ENCODE measurements around the gene RHOBTB1.

RHOBTB1 gene

DNA sequence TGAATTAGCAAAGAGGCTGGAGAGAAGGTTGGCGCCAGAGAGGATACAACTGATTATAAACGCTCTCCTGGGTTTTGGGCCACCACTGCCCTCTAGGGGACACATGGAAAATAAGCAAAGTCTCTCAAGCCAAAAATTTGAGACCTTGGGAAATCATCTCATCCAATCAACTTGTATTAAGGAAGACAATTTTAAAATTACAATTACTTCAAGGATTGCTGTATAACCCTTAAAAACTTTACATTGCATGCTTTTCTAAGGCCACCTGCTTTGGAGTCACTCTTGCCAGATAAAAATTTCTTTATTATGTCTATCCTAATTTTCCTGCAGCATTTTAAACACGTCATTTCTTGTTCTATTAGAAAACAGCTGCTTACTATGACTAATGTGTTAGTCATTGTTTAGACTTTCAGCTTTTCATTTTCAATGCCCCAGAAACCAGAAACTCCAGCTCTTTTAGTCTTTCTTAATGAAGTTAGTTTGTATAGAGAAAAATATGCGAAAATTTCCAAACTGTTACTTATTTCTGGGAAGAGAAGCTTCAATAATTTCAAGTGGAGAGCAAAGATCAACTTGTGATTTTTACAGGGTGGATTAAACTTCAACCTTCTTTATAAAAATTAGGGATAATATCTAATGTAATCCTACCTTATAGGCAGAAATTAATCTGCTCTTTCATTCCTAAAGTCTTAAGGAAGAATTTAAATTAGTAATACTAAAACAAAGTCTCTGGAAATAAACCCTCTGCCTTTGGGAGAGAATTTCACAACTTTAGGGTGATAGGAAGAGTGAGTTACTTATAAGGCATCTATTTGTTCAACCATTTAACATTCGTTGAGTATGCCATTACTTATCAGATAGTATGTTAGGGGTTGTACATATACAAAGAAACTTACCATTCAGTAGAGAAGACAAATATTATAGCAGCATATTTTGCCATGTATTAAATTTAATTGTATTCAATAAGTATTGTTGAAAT, 20.6 kb upstream of the RHOBTB1 start:
- DNase-seq = peak; percentile 33 to 43

DNA sequence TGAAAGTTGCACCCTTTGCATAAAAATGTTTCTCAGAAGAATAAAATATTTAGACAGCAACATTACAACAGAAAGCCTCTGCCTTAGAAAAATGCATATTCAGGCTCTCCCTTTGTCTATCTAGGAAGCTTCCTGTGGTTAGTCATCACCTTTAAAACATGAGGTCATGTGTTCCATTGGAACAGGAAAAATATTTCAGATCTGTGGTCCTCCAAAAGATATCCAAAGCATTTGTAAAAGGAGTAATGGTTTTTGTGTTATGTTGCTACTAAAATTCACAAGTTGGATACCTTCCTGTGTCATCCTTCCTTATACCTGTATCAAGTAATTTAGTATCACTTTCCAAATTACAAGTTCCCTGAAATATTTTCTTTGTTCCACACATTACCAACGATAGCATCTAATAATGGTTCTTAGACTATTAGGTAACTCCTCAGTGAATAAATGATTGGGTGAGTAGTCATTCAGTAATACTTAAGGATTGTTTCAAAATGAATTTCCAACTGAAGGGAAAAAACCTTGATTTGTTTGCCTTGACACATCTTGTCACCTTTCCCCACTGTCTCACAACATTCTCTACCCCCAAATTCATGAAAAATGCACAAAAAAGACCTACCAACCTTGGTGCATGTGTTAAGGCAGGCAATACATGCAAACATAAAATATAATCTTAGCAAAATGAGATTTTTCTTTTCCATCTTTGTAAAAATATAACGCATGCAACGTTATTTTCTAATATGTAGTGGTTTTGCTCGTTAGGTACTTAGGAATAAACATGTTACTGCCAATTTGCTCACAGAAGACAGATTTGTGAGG, 19.7 kb upstream of the RHOBTB1 start:
- DNase-seq = no peak

DNA sequence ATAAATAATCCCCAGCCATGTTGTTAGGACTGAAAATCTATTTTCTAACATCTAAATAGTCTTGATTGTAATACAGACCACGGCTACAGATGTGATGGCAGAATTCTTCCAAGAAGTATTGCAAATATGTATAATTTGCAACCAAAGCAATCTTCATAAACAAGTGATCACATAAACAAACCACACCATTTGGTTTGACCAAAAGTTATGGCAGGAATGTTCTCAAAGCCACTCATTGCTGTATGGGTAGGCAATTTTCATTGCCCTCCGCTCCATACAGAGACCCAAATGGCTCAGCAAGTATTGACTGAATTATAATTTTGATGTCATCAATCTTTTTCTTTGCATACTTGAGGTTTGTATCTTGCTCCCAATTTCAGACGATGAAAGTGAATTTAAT, 19.0 kb upstream of the RHOBTB1 start:
- no peak for DNase-seq

DNA sequence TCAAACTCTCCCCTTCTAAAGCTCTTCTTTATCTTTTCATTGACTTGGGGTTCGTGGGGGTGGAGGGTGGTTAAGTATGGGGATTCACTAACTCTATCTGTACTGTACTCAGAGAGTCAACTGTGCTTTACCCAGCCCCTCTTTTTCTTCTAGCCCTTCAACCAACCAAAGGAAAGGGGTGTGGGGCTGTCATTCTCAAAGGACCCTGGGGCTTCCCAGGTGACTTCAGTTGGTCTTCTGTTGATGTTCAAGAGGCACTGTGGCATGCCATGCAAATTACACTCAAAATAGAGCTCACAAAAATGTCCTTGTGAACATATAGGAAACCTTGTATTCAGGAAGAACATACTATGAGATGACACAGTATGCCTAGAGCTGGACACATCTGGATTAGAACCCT, 16.9 kb upstream of the RHOBTB1 start:
- DNase-seq = peak in 1 of 2 donors; percentile 20

DNA sequence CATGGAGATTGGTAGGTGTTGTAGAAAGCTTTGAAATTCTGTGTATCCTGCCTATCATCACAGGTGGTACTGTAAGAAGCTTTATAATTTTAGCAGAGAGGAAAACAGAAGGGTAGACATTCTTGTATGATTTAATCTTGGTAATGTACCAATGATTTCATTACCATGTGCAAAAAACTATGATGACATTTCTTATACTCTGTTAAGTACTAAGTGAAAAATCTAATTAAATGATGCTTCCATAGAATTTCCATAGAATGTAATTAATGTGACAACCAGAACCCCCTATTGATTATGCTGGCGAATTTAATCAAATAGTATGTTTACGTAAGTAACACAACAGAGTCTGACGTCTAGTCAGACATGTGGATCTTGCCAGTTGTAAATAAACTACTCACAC, 16.0 kb upstream of the RHOBTB1 start:
- DNase-seq = no peak

DNA sequence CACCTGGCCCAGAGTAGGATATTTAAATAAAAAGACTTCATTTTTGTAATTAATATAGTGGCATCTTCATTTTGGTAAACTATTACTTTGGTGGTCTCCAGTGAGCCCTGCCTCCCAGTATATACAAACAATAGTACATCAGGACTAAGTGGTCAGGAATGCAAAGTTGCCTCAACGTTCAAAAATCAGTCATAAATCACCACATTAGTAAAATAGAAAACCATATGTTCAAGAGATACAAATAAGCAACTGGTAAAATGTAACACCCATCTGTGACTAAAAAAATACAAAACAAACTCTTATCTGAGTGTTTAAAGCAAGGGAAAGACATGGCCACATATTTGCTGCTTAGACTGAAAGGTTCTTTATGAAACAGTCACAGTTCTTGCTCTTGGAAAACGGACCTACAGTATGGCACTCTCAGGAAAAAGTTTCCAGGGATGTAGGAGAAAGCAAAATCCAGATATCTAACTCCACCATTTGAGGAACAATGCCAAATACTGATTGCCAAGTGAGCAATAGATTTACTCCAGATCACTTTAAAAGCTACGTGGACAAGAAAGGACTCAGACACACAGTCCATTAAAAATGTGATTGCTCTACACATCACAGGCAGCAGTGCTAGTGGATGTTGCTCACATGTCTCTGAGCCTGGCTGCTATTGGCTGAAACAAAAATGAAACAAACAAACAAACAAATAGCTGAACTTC, 15.1 kb upstream of the RHOBTB1 start:
- no peak for DNase-seq

DNA sequence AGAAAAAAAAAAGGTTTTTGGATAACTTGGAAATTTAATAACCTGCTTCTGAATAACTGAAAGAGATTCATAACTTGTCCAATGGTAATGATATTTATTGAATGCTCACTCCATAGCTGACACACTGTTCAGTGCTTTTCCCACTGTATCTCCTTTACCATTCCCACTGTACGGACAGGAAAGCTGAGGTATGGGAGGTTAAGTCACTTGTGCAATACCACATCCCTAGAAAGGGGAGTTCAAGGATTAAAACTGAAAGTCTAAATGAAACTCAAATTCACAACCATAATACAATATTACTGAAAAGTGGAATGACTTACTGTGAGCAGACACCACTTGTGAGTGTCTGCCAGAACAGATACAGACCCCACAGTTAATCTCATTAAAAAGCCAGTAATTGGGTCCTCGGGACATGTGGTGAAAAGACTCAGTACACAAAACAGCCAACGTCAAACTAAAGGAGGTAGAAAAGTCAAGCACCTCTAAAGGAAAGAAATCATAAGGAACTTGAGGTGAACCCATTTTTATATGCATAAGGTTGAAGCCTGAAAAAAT, 13.8 kb upstream of the RHOBTB1 start:
- no peak for DNase-seq

DNA sequence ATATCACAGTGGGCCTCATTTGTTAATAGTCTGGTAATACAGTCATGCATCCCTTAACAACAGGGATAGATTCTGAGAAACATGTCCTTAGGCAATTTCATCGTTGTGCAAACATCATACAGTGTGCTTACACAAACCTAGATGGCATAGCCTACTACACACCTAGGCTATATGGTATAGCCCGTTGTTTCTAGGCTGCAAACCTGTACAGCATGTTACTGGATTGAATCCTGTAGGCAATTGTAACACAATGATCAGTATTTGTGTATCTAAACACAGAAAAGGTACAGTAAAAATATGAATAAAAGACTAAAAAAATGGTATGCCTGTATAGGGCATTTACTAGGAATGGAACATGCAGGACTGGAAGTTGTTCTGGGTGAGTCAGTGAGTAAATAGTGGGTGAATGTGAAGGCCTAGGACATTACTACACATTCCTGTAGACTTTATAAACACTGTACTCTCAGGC, 12.0 kb upstream of the RHOBTB1 start:
- no peak for DNase-seq

DNA sequence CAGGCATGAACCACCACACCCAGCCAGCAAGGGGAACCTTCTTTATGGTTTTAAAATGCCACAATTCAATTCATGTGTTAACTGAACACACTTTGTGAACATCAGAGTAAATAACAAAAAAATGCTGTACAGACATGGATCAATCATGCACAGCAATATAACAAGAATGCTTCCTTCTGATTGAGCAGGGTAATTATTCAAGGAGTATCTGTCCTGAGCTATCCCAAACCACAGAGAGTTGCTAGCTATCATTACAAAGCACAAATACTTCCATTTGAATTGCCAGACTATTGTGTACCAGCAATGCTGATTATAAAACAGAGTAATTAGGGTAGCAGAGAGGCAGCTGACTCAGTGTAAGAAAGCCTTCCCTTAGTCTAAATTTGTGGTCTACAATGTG, 11.3 kb upstream of the RHOBTB1 start:
- no peak for DNase-seq

DNA sequence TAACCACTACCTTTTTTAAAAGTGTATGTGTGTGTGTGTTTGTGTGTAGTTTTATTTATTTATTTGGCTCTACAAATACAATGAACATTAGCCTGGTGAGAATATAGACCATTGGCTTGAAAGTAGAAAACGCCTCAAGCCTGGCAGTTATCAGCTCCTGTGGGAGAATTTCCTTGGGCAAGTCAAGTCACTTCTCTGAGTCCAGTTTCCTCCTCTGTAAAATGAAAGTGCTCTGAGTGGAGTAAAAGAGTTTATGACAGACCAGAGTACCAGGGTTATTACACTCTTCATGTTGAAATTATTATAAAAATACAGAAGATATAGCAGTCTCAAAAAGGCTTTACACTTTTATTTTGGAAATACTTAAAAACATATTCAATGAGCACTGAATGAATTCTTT, 10.1 kb upstream of the RHOBTB1 start:
- no peak for DNase-seq

DNA sequence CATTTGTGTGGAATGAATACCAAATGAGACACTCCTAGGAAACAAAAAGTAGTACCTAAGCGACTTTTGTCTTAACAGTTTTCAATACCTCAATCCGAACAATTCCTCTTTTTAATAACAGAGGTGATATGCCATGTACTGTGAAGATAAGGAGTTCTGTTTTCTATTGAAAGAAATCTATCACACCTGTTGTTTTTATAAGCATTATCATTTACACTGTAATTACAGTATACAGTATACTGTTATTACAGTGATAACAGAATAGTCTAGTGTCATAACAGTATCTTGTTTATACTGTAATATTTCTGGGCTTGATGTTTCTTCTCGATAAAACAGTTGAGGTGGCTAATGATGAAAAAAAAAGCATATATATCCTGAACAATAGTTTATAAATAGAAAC, 9.4 kb upstream of the RHOBTB1 start:
- DNase-seq = no peak

DNA sequence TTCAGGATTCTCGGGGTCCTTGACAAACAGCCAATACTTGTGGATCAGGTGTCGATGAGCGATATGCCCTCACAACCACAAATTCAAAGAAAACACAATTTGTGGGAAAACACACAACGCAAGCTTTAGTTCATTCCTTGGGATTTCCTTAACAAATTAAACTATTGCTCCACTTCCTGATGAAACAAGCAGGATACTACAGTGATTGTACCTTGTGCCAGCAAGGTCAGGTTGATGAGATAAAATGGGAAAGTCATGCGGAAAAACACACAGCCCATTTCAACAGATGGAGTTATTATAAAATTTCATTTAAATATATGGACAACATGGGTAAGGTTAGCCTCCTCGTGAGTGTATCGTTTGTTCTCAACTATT, 8.8 kb upstream of the RHOBTB1 start:
- no peak for DNase-seq

DNA sequence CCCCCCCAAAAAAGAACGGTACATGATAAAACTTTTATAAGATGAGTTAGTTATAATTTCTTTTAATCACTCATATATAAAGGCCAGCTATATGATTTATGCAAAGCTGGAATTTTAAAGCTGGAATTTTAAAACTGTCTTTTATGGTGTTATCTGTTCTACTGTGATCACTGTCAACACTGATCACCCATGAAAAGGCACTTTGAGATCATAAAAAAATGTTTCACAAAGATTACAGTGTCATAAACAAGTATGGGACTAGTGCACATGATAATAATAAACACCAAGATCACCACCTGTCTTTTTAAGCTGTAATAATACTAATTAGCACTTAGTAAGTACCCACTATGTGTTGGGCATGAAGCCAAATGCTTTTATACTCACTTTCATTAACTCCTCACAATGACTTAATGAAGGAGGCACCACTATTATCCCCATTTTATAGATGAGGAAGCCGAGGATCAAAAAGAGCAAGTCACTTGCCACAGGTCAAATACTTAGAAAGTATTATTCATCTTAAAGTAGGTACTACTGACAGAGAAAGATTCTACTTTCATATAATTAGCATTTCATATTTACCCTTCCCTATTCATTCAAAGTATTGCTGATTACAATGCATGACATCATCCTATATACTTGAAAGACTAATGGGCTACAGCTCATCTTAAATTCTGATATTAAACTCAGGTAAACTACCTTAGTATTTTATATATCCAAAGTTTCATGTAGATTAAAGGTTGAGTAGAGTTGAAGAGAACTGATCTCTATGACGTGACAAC, 8.3 kb upstream of the RHOBTB1 start:
- no peak for DNase-seq

DNA sequence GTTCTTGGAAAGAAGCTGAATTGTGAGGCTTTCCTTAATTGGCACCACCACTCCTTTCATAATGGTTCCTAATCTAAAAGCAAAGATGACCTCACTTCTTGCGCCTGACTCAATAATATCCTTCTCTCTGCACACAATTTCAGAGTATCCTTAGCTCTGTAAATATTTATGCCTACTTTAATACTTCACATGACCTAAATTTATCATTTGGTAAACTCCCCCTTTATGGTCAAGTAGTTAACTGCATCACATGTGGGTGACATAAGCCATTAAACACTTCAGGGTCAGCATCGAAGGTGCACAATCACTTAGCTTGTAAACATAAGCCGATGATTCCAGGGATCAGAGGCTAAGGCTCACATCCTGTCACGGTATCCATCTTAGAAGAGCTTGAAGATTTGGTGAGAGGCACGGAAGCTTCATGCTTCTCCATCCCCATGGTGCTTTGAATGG, 7.3 kb upstream of the RHOBTB1 start:
- DNase-seq = no peak

DNA sequence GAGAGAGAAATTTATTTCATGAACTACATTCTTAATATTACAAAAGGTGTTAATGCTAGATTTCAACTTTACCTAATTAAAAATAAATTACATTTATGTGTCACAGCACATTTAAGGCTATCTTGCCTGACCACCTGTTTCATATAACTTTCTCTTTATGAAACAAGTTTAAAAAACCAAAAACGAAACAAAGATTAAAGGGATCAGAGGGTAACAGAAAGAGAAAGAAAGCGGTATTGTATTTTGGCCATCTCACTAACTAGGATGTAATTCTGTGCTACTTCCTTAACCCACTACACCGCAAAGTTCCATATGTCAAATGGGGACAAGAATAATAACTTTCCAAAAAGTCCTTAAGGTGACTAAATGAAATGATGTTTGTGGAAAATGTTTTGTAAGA, 6.3 kb upstream of the RHOBTB1 start:
- no peak for DNase-seq

DNA sequence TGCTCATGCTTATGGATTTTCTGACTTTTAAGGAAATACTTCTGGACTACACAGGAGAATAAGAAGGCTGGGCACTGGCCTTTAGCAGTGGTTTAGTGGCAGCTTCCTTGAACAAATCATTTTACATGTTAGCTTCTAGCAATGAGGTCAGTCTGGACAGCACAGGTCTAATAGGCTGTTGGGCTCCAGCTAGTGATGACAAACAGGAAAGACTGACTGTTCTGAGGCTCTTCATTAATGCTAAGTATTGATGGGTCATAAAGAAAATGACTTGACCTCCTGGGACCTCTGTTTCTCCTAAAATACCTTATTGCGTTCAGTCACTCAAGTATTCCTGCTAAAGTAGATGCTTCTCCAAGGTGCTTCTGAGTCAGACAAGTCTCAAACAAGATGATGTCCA, 4.9 kb upstream of the RHOBTB1 start:
- no peak for DNase-seq

DNA sequence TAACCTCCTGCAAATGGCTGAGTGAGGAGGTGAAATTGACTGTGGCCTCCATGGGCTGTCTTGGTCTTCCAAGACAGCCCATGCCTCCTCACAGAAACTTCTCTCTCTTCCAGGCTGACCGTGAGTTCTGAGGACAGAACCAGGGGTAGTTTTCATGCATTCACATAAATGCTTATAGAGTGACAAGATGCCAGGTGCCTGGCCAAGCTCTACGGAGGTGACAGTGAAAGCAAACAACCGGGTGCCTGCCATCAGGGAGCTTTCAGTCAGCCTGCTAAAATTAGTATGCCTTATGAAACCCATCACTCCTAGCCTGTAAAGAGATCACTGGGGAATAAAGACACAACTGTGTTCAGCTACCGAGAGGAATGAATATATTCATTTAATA, 919 bp upstream of the RHOBTB1 start:
- no peak for DNase-seq

DNA sequence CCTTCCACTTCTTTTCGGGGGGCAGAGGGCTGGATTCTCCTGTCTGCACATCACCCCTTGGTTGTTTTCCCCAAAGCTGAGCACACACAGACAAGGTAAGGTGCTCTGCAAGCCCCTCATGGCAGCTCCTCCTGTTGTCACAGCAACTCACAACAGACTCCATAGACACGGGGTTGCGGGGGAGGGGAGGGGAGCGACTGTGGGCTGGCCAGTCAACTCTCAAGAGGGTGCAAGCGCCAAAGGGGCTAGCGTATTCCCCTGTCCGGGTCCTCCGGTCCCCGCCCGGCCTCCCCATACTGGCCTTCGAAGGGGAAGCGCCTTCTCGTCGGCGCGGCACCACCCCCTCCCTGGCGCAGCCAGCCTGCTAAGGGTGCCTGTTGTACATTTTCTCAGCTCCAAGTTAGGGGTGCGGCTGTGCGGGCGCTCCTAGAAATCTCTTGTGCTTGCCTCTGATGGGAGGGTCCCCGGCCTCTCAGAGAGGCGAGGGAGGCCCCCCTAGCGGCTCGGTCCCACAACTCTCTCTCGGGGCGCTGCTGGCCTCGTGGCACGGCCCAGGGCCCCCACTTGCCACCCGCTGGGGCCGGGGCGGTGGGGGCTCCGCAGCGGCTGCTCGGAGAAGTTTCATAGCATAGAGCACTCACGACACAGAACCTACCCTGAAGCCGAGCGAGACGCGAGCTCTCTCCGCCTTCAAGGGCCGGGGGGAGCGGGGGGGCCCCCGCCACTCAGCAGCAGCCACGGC, 498 bp downstream of the RHOBTB1 start:
- DNase-seq = peak in 1 of 2 donors; percentile 30

DNA sequence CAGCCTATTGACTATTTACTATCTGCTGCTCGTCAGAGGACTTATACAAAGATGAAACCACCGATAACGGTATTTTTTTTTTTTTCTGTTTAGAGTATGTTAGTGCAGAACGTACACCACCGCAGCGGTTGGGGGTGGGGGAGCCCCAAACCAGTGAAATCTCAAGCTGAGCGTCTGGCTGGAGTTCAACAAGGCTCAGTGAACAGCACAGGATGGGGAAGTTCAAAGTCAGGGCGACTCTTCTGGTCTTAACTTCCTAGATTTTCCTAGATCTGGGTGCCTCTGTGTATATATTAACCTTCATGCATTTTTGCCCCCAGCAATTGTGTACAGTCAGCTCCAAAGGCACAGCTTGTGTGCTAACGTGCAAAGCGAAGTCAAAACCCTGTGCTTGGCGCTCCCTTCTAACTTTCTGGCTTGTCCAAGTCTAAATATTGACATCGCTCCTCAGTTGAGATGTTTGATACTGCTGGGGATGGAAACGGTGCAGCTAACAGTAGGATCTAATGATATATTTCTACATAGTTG, 1.1 kb downstream of the RHOBTB1 start:
- DNase-seq = peak; percentile 2 to 59

DNA sequence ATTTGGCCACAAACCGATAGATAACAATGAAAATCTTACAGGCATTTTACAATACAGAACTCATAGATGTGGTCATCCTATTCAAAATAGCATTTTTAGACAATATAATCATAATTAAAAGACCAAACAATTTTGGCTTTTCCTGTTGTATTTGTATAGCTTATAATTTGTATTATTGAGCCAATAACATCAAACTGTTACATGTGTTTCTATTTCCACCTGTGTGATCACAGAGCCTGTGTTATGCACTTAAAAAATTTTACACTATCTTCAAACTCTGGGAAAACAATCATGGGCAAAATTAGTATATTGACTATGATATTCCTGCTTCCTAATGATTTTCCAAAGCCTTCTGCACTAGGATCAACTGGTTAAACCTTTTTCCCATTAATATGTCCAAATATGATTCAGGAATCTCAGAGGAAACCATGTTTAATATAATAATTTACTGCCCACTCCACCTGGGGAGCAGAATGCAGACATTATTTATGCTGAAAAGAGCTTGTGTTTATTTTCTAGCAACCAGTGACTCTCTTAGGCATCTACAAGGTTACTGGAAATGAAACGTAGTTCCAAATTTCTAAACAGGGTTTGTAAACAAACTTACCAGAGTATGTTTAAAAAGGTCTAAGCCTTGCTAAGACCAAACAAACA, 1.7 kb downstream of the RHOBTB1 start:
- no peak for DNase-seq
